Mucosa of descending colon (tissue), 3 donors: ENCODE measurements around the gene HRH2. TPM values are rescaled to one million over a fixed set of nuclear protein-coding genes. Genes with fewer than 3 reads are reported as not detected.

Experiments used
- ATAC-seq: fragments of 200-7000 bp; cut with Tn5 transposase; one replicate; pipeline ENCODE4 v1.9.1; 2020; ENCODE audit warnings: mild to moderate bottlenecking, moderate library complexity
- DNase-seq, 3 donors: peaks; one replicate each; pipeline ENCODE4 v3.0.0-alpha.2; 2020
- H3K36me3 ChIP-seq: fragments of 200-600 bp; one replicate; pipeline ENCODE4 v1.8.0; 2021; ENCODE audit warnings: low read depth, mild to moderate bottlenecking
- H3K4me1 ChIP-seq: fragments of 200-600 bp; one replicate; pipeline ENCODE4 v1.8.0; 2021; ENCODE audit warnings: low read depth, mild to moderate bottlenecking
- H3K4me3 ChIP-seq: fragments of 200-600 bp; one replicate; pipeline ENCODE4 v1.8.0; 2021; ENCODE audit warnings: mild to moderate bottlenecking
- H3K9me3 ChIP-seq: fragments of 200-600 bp; one replicate; pipeline ENCODE4 v1.8.0; 2021; ENCODE audit warnings: mild to moderate bottlenecking
- CTCF ChIP-seq: fragments of 200-600 bp; IDR thresholded peaks from one replicate; pipeline ENCODE4 v1.8.0; 2022; ENCODE audit warnings: antibody characterized with exemption, mild to moderate bottlenecking
- intact Hi-C, 2 donors: fragments of 100-400 bp; cut with DNase I in 1 of 2; cut with micrococcal nuclease in 1 of 2; formaldehyde crosslinking; loops; one replicate each; pipeline versions ENCODE4 v1.11.0 to v1.11.1; 2022; cut with DNase I, micrococcal nuclease
- total RNA-seq, 3 donors: library from RNA; stranded (reverse); fragmentation: NEBNext Ultra II Directional in 2 of 3; extraction: Animal tissue kit (Norgen Biotek cat#: 25700) in 2 of 3; gene quantifications; one replicate each; pipeline versions ENCODE4 v1.2.1 to v1.2.4, GENCODE V29; 2021 to 2023
- donor health status: DM: no; HTN: no; CAD: no; lungs with moderate emphysema.
- donor health status: DM: no; HTN: no; CAD: no.
- donor health status: DM: no; HTN: yes; CAD: no.

Gene HRH2
- total RNA-seq, 3 donors from 2014 or later: 0.32 to 3.0 (median 1.3) TPM

GRCh38 chr5:175728885-175729828, 71.3 kb downstream of the HRH2 start:
- Histone ChIP-seq H3K4me3 (no peak overlapping the region), H3K36me3 (no peaks in the 10 kb centered on the region), H3K9me3 (no peaks in the 10 kb centered on the region), H3K4me1 (no peaks in the 10 kb centered on the region)
- no peak for DNase-seq
- no peak for TF ChIP-seq CTCF
- ATAC-seq: no peak
- intact Hi-C loops: no loop called here

- intact Hi-C loops: no loop called here
These were observed 72.0 kb downstream of the HRH2 start for GRCh38 chr5:175729829-175730277.

GRCh38 chr5:175731172-175731571, 73.3 kb downstream of the HRH2 start:
- no peaks in the 10 kb centered on the region for H3K4me1 ChIP-seq
- H3K4me3 ChIP-seq: no peak overlapping the region
- no peak for TF ChIP-seq CTCF
- DNase-seq (no peak), ATAC-seq (no peak)
- intact Hi-C loops: no loop called here
- H3K36me3 ChIP-seq: no peaks in the 10 kb centered on the region
- H3K9me3 ChIP-seq: no peaks in the 10 kb centered on the region

More at GRCh38 chr5:175729829-175730277, 72.0 kb downstream of the HRH2 start:
- Histone ChIP-seq H3K4me1 (no peaks in the 10 kb centered on the region), H3K4me3 (no peak overlapping the region), H3K9me3 (no peaks in the 10 kb centered on the region), H3K36me3 (no peaks in the 10 kb centered on the region)
- TF ChIP-seq CTCF: peak; percentile 80
- ATAC-seq (peak; percentile 96), DNase-seq (peak; percentile 85 to 95 (median 94))

- no peaks in the 10 kb centered on the region for H3K9me3 ChIP-seq
- no peak for ATAC-seq
- no peak for DNase-seq
- TF ChIP-seq CTCF: no peak
- H3K4me3 ChIP-seq: no peak overlapping the region
- H3K4me1 ChIP-seq: no peaks in the 10 kb centered on the region
- H3K36me3 ChIP-seq: no peaks in the 10 kb centered on the region
- intact Hi-C loops: no loop called here
These were observed 74.0 kb downstream of the HRH2 start for GRCh38 chr5:175731756-175732465.

GRCh38 chr5:175733017-175733416, 75.1 kb downstream of the HRH2 start:
- no peak for TF ChIP-seq CTCF
- DNase-seq (no peak), ATAC-seq (no peak)
- no peaks in the 10 kb centered on the region for H3K9me3 ChIP-seq
- H3K4me1 ChIP-seq: no peaks in the 10 kb centered on the region
- intact Hi-C loops: no loop called here
- H3K36me3 ChIP-seq: no peaks in the 10 kb centered on the region
- H3K4me3 ChIP-seq: no peak overlapping the region
